ENCODE data around the gene TOLLIP.

TOLLIP gene

DNA sequence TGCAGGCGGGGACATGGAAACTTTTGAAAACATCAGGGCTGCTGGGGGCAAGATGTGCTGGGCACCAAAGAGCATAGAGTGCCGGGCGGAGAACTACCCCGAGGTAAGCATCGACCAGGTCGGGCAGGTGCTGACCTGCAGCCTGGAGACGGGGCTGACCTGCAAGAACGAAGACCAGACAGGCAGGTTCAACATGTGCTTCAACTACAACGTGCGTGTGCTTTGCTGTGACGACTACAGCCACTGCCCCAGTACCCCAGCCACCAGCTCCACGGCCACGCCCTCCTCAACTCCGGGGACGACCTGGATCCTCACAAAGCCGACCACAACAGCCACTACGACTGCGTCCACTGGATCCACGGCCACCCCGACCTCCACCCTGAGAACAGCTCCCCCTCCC, 67.1 kb downstream of the TOLLIP start:
- Histone ChIP-seq H3K79me2 (no peaks in the 10 kb centered on the region), H2AFZ (no peak overlapping the region), H3K4me1 (no peaks in the 10 kb centered on the region), H3K4me2 (ENCODE audit: low read length) (no peak overlapping the region), H3K36me3 (ENCODE audit: control insufficient read depth, insufficient read depth, low read length) (no peaks in the 10 kb centered on the region), H3K27me3 (ENCODE audit: control insufficient read depth, insufficient read depth, low read length) (no peaks in the 10 kb centered on the region), H3K27ac (no peak overlapping the region), H3K9me3 (ENCODE audit: control insufficient read depth, low read length) (no peaks in the 10 kb centered on the region), H3K4me3 (ENCODE audit: low read depth, low read length) (no peak overlapping the region), H3K9ac (no peak overlapping the region)
- TF ChIP-seq, protein P1, sequence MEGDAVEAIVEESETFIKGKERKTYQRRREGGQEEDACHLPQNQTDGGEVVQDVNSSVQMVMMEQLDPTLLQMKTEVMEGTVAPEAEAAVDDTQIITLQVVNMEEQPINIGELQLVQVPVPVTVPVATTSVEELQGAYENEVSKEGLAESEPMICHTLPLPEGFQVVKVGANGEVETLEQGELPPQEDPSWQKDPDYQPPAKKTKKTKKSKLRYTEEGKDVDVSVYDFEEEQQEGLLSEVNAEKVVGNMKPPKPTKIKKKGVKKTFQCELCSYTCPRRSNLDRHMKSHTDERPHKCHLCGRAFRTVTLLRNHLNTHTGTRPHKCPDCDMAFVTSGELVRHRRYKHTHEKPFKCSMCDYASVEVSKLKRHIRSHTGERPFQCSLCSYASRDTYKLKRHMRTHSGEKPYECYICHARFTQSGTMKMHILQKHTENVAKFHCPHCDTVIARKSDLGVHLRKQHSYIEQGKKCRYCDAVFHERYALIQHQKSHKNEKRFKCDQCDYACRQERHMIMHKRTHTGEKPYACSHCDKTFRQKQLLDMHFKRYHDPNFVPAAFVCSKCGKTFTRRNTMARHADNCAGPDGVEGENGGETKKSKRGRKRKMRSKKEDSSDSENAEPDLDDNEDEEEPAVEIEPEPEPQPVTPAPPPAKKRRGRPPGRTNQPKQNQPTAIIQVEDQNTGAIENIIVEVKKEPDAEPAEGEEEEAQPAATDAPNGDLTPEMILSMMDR (IDR thresholded peaks at IDR 0.05), result no peak

DNA sequence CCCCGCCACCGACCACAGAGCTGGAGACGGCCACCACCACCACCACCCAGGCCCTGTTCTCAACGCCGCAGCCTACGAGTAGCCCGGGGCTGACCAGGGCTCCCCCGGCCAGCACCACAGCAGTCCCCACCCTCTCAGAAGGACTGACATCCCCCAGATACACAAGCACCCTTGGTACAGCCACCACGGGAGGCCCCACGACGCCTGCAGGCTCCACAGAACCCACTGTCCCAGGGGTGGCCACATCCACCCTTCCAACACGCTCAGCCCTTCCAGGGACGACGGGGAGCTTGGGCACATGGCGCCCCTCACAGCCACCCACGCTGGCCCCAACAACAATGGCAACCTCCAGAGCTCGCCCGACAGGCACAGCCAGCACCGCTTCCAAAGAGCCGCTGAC, 67.7 kb downstream of the TOLLIP start:
- no peak overlapping the region for H3K27ac ChIP-seq
- H3K9me3 ChIP-seq (ENCODE audit: control insufficient read depth, low read length), result no peaks in the 10 kb centered on the region
- no peak overlapping the region for H3K4me3 ChIP-seq (ENCODE audit: low read depth, low read length)
- TF ChIP-seq, protein P1 (IDR thresholded peaks at IDR 0.05), result no peak
- no peaks in the 10 kb centered on the region for H3K36me3 ChIP-seq (ENCODE audit: control insufficient read depth, insufficient read depth, low read length)
- no peak overlapping the region for H3K9ac ChIP-seq
- no peaks in the 10 kb centered on the region for H3K27me3 ChIP-seq (ENCODE audit: control insufficient read depth, insufficient read depth, low read length)
- no peak overlapping the region for H2AFZ ChIP-seq
- no peaks in the 10 kb centered on the region for H3K79me2 ChIP-seq
- H3K4me1 ChIP-seq, result no peaks in the 10 kb centered on the region
- no peak overlapping the region for H3K4me2 ChIP-seq (ENCODE audit: low read length)

DNA sequence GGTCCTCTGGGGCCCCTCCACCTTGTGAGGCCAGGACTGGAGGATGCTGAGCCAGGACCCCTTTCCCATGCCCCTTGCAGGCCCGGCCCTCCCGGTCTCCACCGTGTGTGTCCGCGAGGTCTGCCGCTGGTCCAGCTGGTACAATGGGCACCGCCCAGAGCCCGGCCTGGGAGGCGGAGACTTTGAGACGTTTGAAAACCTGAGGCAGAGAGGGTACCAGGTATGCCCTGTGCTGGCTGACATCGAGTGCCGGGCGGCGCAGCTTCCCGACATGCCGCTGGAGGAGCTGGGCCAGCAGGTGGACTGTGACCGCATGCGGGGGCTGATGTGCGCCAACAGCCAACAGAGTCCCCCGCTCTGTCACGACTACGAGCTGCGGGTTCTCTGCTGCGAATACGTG, 68.7 kb downstream of the TOLLIP start:
- no peaks in the 10 kb centered on the region for H3K79me2 ChIP-seq
- H3K4me2 ChIP-seq (ENCODE audit: low read length), result no peak overlapping the region
- TF ChIP-seq, protein P1 (IDR thresholded peaks at IDR 0.05), result no peak
- no peaks in the 10 kb centered on the region for H3K4me1 ChIP-seq
- no peak overlapping the region for H3K9ac ChIP-seq
- H3K27me3 ChIP-seq (ENCODE audit: control insufficient read depth, insufficient read depth, low read length), result no peaks in the 10 kb centered on the region
- no peaks in the 10 kb centered on the region for H3K36me3 ChIP-seq (ENCODE audit: control insufficient read depth, insufficient read depth, low read length)
- H3K9me3 ChIP-seq (ENCODE audit: control insufficient read depth, low read length), result no peaks in the 10 kb centered on the region
- H3K4me3 ChIP-seq (ENCODE audit: low read depth, low read length), result no peak overlapping the region
- H3K27ac ChIP-seq, result no peak overlapping the region
- H2AFZ ChIP-seq, result no peak overlapping the region

DNA sequence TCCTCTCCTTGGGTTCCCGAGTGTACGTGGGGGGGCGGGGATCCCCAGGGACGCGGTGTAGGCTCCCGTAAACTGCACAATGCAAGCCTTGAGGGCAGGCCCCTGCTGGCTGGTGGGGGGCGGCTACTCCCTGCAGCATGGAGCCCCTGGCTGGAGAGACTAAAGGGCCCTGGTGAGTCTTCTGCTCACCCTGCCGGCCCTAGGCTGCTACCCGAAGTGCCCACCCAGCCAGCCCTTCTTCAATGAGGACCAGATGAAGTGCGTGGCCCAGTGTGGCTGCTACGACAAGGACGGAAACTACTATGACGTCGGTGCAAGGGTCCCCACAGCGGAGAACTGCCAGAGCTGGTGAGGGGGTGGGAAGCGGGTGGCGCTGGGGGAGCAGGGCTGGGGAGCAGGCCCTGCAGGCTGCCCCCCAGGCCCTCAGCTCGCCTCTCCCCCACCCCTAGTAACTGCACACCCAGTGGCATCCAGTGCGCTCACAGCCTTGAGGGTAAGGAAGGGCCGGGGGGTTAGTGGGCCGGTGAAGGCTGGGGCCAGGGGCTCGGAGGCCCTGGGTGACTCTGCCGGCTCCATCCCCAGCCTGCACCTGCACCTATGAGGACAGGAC, 69.7 kb downstream of the TOLLIP start:
- H3K4me1 ChIP-seq, result no peaks in the 10 kb centered on the region
- H3K27me3 ChIP-seq (ENCODE audit: control insufficient read depth, insufficient read depth, low read length), result no peaks in the 10 kb centered on the region
- no peak overlapping the region for H3K27ac ChIP-seq
- H3K4me3 ChIP-seq (ENCODE audit: low read depth, low read length), result no peak overlapping the region
- no peaks in the 10 kb centered on the region for H3K36me3 ChIP-seq (ENCODE audit: control insufficient read depth, insufficient read depth, low read length)
- no peak overlapping the region for H2AFZ ChIP-seq
- H3K79me2 ChIP-seq, result no peaks in the 10 kb centered on the region
- H3K9ac ChIP-seq, result no peak overlapping the region
- H3K9me3 ChIP-seq (ENCODE audit: control insufficient read depth, low read length), result no peaks in the 10 kb centered on the region
- H3K4me2 ChIP-seq (ENCODE audit: low read length), result no peak overlapping the region
- TF ChIP-seq, protein P1 (IDR thresholded peaks at IDR 0.05), result no peak

Measured in parathyroid adenoma (tissue), 2 donors.